Measurements from ENCODE around the gene COLEC12.

Gene COLEC12

DNA sequence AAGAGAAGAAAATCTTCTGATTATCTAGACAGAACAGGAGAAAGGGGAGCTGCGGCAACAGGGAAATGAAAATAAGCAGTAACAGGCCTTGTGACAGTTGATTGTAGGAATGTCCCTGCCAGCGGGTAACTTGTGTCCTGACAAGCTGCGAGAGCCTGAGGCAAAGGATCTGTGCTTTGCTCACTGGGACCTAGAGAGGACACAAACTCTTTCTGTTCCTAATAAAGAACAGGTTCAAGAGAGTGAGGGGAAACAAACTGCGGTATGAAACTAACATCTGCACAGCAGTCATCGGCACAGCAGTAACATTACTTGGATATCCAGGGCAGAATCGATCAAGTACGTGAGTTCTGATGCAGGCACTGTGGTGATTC is 128.9 kb downstream of the COLEC12 start:
- DNase-seq: no peak
- CTCF ChIA-PET: interaction anchor here (1.1 to 2.5 kb wide), 2 partner anchors 10 to 21 kb away, joined by 3 to 6 read pairs; no protein-coding TSS in a partner anchor
- no peaks in the 10 kb centered on the region for H3K27me3 ChIP-seq (replicated peaks in 2 of 5; ENCODE audit: control insufficient read depth in 4 of 5, insufficient read depth in 5 of 5, low read length in 4 of 5)
- peaks cover 2 to 20% (median 4%) of the 10 kb centered on the region in 4 experiments for H3K4me1 ChIP-seq (ENCODE audit: control extremely low read depth in 1 of 4, control insufficient read depth in 4 of 4, insufficient read depth in 4 of 4, low read length in 3 of 4)
- no peak overlapping the region for H3K4me3 ChIP-seq (ENCODE audit: control insufficient read depth in 1 of 7, extremely low read depth in 1 of 7, insufficient read depth in 4 of 7, low read depth in 2 of 7, low read length in 6 of 7)
- WGBS (ENCODE audit: insufficient coverage): 86% methylated on average over 7 of the region's 7 CpGs
- H3K27ac ChIP-seq (ENCODE audit: insufficient read depth in 1 of 2, low read depth in 1 of 2, low read length in 2 of 2, poor library complexity in 1 of 2, severe bottlenecking in 2 of 2): no peak overlapping the region
- no peaks in the 10 kb centered on the region for H3K9me3 ChIP-seq (ENCODE audit: control extremely low read depth in 1 of 5, control insufficient read depth in 4 of 5, insufficient read depth in 2 of 5, low read depth in 1 of 5, low read length in 4 of 5)
- H3K36me3 ChIP-seq (ENCODE audit: control insufficient read depth in 4 of 4, insufficient read depth in 4 of 4, low read length in 3 of 4): no peaks in the 10 kb centered on the region
- POLR2A ChIA-PET: no interaction called here

DNA sequence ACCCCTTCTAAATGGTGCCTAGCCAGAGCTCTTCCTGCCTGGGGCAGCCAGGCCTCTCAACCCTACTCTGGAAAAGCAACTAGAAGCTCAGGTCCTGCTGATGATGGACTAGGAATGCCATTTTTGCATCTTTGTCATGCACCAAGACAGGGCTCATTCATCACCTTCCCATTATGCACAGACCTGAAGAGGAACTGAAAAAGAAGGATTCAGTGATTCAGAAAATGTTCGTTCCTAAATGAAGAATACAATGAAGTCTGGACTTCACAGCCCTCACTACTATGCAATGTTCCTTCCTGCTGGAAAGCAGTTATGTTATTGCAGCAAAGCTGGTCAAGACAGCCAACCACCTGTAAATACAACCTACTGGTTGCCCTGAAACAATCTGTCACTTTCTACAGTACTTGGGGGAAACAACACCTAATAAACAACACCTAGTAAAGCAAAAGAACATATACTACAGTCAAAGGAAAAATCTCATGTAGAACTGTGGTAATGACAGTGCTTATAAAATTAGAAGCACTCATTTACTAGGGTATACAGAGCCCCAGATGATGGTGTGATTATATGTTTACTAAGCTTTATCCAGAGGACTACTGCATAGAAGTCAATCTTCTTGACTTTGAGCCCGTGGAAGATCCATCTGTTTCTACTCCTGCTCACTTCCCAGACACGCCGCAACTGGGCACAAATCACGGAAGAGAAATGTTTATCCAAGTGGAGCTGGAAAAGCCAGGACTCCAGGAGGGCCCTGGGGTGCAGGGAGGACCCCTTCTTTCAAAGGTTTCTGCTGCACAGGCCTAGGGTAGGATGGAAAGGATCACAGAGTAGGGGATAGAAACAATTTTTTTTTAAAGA is 129.5 kb downstream of the COLEC12 start:
- DNase-seq: no peak
- POLR2A ChIA-PET: no interaction called here
- Histone ChIP-seq H3K27me3 (replicated peaks in 2 of 5; ENCODE audit: control insufficient read depth in 4 of 5, insufficient read depth in 5 of 5, low read length in 4 of 5) (no peaks in the 10 kb centered on the region), H3K27ac (ENCODE audit: insufficient read depth in 1 of 2, low read depth in 1 of 2, low read length in 2 of 2, poor library complexity in 1 of 2, severe bottlenecking in 2 of 2) (no peak overlapping the region), H3K4me1 (ENCODE audit: control extremely low read depth in 1 of 4, control insufficient read depth in 4 of 4, insufficient read depth in 4 of 4, low read length in 3 of 4) (peaks cover 2 to 13% (median 4%) of the 10 kb centered on the region in 4 experiments), H3K9me3 (ENCODE audit: control extremely low read depth in 1 of 5, control insufficient read depth in 4 of 5, insufficient read depth in 2 of 5, low read depth in 1 of 5, low read length in 4 of 5) (no peaks in the 10 kb centered on the region), H3K36me3 (ENCODE audit: control insufficient read depth in 4 of 4, insufficient read depth in 4 of 4, low read length in 3 of 4) (no peaks in the 10 kb centered on the region), H3K4me3 (ENCODE audit: control insufficient read depth in 1 of 7, extremely low read depth in 1 of 7, insufficient read depth in 4 of 7, low read depth in 2 of 7, low read length in 6 of 7) (no peak overlapping the region)
- CTCF ChIA-PET: interaction anchor here (1.1 to 2.5 kb wide), 3 partner anchors 10 to 22 kb away, joined by 3 to 6 read pairs (median 3); no protein-coding TSS in a partner anchor
- WGBS (ENCODE audit: insufficient coverage): 100% methylated on average over 5 of the region's 5 CpGs

GRCh38 chr18:369224-370015 is 131.1 kb downstream of the COLEC12 start:
- Histone ChIP-seq H3K4me1 (ENCODE audit: control extremely low read depth in 1 of 4, control insufficient read depth in 4 of 4, insufficient read depth in 4 of 4, low read length in 3 of 4) (peaks cover 2 to 3% (median 3%) of the 10 kb centered on the region in 4 experiments), H3K36me3 (ENCODE audit: control insufficient read depth in 4 of 4, insufficient read depth in 4 of 4, low read length in 3 of 4) (no peaks in the 10 kb centered on the region), H3K4me3 (ENCODE audit: control insufficient read depth in 1 of 7, extremely low read depth in 1 of 7, insufficient read depth in 4 of 7, low read depth in 2 of 7, low read length in 6 of 7) (no peak overlapping the region), H3K9me3 (ENCODE audit: control extremely low read depth in 1 of 5, control insufficient read depth in 4 of 5, insufficient read depth in 2 of 5, low read depth in 1 of 5, low read length in 4 of 5) (no peaks in the 10 kb centered on the region), H3K27me3 (replicated peaks in 2 of 5; ENCODE audit: control insufficient read depth in 4 of 5, insufficient read depth in 5 of 5, low read length in 4 of 5) (no peaks in the 10 kb centered on the region), H3K27ac (ENCODE audit: insufficient read depth in 1 of 2, low read depth in 1 of 2, low read length in 2 of 2, poor library complexity in 1 of 2, severe bottlenecking in 2 of 2) (no peak overlapping the region)
- no peak for DNase-seq
- 78% methylated on average over 4 of the region's 11 CpGs for WGBS (ENCODE audit: insufficient coverage)
- POLR2A ChIA-PET: no interaction called here
- CTCF ChIA-PET: interaction anchor here (1.2 kb wide), 1 partner anchor 23 kb away, joined by 3 read pairs; no protein-coding TSS in a partner anchor

DNA sequence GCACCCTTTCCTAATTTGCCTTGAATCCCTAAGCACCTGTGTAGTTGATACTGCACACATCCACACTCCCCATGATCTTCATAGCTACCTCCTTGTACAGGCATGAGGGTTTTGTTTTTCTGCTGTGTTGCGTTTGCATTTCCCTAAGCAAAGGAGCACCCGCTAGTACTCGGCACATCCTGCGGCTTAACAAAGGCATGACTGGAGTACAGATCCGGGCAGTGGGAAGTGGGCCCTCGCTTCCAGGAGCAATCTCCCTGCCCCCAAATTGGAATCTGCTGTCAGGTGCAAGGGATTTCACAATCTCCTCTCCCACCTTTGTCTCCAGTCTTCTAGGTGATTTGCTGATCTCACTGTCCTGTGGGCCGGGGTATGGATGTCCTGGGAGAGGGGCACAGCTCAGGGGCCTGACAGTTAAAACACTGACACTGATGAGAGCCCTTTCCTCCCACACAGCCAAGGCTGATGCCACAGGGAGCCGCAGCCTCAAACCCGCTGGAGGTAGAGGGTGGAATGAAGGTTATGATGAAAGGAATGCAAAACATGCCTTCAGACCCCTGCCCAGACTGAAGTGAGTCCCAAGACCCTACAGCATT is 133.9 kb downstream of the COLEC12 start:
- Histone ChIP-seq H3K9me3 (ENCODE audit: control extremely low read depth in 1 of 5, control insufficient read depth in 4 of 5, insufficient read depth in 2 of 5, low read depth in 1 of 5, low read length in 4 of 5) (no peaks in the 10 kb centered on the region), H3K27me3 (replicated peaks in 2 of 5; ENCODE audit: control insufficient read depth in 4 of 5, insufficient read depth in 5 of 5, low read length in 4 of 5) (no peaks in the 10 kb centered on the region), H3K27ac (ENCODE audit: insufficient read depth in 1 of 2, low read depth in 1 of 2, low read length in 2 of 2, poor library complexity in 1 of 2, severe bottlenecking in 2 of 2) (no peak overlapping the region), H3K4me3 (ENCODE audit: control insufficient read depth in 1 of 7, extremely low read depth in 1 of 7, insufficient read depth in 4 of 7, low read depth in 2 of 7, low read length in 6 of 7) (no peak overlapping the region), H3K36me3 (ENCODE audit: control insufficient read depth in 4 of 4, insufficient read depth in 4 of 4, low read length in 3 of 4) (no peaks in the 10 kb centered on the region), H3K4me1 (ENCODE audit: control extremely low read depth in 1 of 4, control insufficient read depth in 4 of 4, insufficient read depth in 4 of 4, low read length in 3 of 4) (no peaks in the 10 kb centered on the region)
- POLR2A ChIA-PET: no interaction called here
- 96% methylated on average over 7 of the region's 9 CpGs for WGBS (ENCODE audit: insufficient coverage)
- CTCF ChIA-PET: interaction anchor here (0.7 to 0.8 kb wide), 2 partner anchors 21 to 41 kb away, joined by 3 read pairs; no protein-coding TSS in a partner anchor
- DNase-seq: no peak

GRCh38 chr18:365651-366050 is 134.8 kb downstream of the COLEC12 start:
- Histone ChIP-seq H3K4me1 (ENCODE audit: control extremely low read depth in 1 of 4, control insufficient read depth in 4 of 4, insufficient read depth in 4 of 4, low read length in 3 of 4) (no peaks in the 10 kb centered on the region), H3K27ac (ENCODE audit: insufficient read depth in 1 of 2, low read depth in 1 of 2, low read length in 2 of 2, poor library complexity in 1 of 2, severe bottlenecking in 2 of 2) (no peak overlapping the region), H3K9me3 (ENCODE audit: control extremely low read depth in 1 of 5, control insufficient read depth in 4 of 5, insufficient read depth in 2 of 5, low read depth in 1 of 5, low read length in 4 of 5) (no peaks in the 10 kb centered on the region), H3K4me3 (ENCODE audit: control insufficient read depth in 1 of 7, extremely low read depth in 1 of 7, insufficient read depth in 4 of 7, low read depth in 2 of 7, low read length in 6 of 7) (no peak overlapping the region), H3K27me3 (replicated peaks in 2 of 5; ENCODE audit: control insufficient read depth in 4 of 5, insufficient read depth in 5 of 5, low read length in 4 of 5) (no peaks in the 10 kb centered on the region), H3K36me3 (ENCODE audit: control insufficient read depth in 4 of 4, insufficient read depth in 4 of 4, low read length in 3 of 4) (no peaks in the 10 kb centered on the region)
- POLR2A ChIA-PET: no interaction called here
- no peak for DNase-seq
- WGBS (ENCODE audit: insufficient coverage): 96% methylated on average over 4 of the region's 6 CpGs
- CTCF ChIA-PET: interaction anchor here (0.7 to 0.8 kb wide), 2 partner anchors 20 to 40 kb away, joined by 3 read pairs; no protein-coding TSS in a partner anchor

DNA sequence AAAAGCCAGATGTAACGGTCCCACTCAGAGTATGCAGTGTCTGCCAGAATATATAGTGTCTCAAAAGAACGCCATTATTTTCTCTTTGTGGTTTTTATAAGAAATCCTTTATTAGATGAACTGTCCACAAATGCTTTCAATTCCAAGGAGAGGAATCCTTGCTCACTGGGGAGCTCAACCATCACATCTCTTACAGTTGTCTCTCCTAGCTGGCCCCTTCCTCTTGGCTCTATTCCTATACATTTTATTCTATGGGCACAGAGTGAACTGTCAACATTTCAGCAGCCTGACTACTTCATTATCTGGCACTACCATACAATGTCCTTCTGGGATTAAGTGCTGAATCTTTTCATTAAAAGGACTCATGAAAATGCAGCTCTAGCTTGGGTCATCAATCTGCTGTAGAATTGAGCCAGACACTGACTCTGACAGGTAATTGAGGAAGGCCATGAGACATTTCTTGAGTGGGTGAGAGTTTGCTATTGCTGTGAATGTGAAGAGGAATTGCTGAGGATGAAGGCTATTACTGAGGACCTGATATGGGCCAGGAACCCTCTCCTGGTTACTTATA is 136.2 kb downstream of the COLEC12 start:
- CTCF ChIA-PET: no interaction called here
- DNase-seq: no peak
- H3K4me1 ChIP-seq (ENCODE audit: control extremely low read depth in 1 of 4, control insufficient read depth in 4 of 4, insufficient read depth in 4 of 4, low read length in 3 of 4): no peaks in the 10 kb centered on the region

More for the DNA sequence above, 136.2 kb downstream of the COLEC12 start:
- POLR2A ChIA-PET: no interaction called here
- Histone ChIP-seq H3K27me3 (replicated peaks in 2 of 5; ENCODE audit: control insufficient read depth in 4 of 5, insufficient read depth in 5 of 5, low read length in 4 of 5) (no peaks in the 10 kb centered on the region), H3K9me3 (ENCODE audit: control extremely low read depth in 1 of 5, control insufficient read depth in 4 of 5, insufficient read depth in 2 of 5, low read depth in 1 of 5, low read length in 4 of 5) (no peaks in the 10 kb centered on the region), H3K27ac (ENCODE audit: insufficient read depth in 1 of 2, low read depth in 1 of 2, low read length in 2 of 2, poor library complexity in 1 of 2, severe bottlenecking in 2 of 2) (no peak overlapping the region), H3K36me3 (ENCODE audit: control insufficient read depth in 4 of 4, insufficient read depth in 4 of 4, low read length in 3 of 4) (no peaks in the 10 kb centered on the region), H3K4me3 (ENCODE audit: control insufficient read depth in 1 of 7, extremely low read depth in 1 of 7, insufficient read depth in 4 of 7, low read depth in 2 of 7, low read length in 6 of 7) (no peak overlapping the region)
- WGBS (ENCODE audit: insufficient coverage): 92% methylated on average over 2 of the region's 2 CpGs

All from common myeloid progenitor, CD34-positive (primary cell).